ENCODE results near the gene APOO.

The APOO gene

DNA sequence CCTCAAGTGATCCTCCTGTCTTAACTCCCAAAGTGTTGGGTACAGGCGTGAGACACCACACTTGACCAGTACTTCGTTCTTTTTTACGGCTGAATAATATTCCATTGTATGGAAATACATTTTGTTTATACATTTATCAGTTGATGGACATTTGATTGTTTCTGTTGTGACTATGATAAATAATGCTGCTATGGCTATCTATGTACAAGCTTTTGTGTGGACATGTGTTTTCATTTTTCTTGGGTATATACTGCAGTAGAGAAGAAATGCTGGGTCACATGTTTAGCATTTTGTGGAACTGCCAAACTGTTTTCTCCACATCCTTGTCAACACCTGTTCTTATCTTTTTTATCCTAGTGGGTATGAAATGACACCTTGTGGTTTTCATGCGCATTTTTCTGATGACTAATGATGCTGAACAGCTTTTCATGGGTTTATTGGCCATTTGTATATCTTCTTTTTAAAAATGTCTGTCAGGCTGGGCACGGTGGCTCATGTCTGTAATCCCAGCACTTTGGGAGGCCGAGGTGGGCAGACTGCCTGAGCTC is 87.4 kb downstream of the APOO start:
- in situ Hi-C loops (cut with MboI; ENCODE audit: low sequenced_read_pairs), result no loop called here

GRCh38 chrX:23819385-23820234 is 88.1 kb downstream of the APOO start:
- in situ Hi-C loops (cut with MboI; ENCODE audit: low sequenced_read_pairs), result no loop called here

DNA sequence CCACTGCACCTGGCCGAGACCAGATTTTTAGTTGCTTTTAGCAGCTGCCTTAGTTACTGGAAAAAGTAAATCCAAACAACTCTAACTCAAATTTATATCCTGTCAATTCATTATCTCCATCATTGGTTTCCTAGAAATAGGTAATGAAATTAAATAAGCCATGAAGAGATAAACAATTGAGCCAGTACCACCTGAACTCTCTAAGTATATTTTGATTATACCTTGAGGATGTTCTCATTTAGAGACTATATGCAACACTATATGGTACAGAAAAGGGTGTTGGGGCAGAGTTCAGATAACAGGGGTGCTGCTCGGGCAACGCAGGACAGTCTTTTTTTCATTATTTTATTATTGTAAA is 89.8 kb downstream of the APOO start:
- in situ Hi-C loops (cut with MboI; ENCODE audit: low sequenced_read_pairs), result no loop called here

- in situ Hi-C loops (cut with MboI; ENCODE audit: low sequenced_read_pairs), result no loop called here
Observed at GRCh38 chrX:23816179-23816578, 91.6 kb downstream of the APOO start.

DNA sequence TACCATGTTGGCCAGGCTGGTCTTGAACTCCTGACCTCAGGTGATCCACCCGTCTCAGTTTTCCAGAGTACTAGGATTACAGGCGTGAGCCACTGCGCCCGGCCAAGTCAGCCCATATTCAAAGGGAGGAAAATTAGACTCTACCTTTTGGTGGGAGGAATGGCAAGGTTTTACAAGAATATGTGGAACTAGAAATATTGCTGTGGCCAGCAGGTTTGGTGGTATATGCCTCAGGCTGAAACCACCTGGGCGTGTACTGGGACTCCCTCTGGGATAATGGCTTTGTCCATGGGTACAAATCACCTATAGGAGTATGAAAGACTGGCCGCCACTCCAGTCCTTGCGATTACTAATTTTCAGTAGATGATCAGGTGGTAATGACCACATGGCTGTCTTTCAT is 92.4 kb downstream of the APOO start:
- in situ Hi-C loops (cut with MboI; ENCODE audit: low sequenced_read_pairs), result no loop called here

- in situ Hi-C loops (cut with MboI; ENCODE audit: low sequenced_read_pairs), result no loop called here
Observed at GRCh38 chrX:23813808-23814207, 93.9 kb downstream of the APOO start.

- in situ Hi-C loops (cut with MboI; ENCODE audit: low sequenced_read_pairs), result no loop called here
Observed at GRCh38 chrX:23811656-23812055, 96.1 kb downstream of the APOO start.

DNA sequence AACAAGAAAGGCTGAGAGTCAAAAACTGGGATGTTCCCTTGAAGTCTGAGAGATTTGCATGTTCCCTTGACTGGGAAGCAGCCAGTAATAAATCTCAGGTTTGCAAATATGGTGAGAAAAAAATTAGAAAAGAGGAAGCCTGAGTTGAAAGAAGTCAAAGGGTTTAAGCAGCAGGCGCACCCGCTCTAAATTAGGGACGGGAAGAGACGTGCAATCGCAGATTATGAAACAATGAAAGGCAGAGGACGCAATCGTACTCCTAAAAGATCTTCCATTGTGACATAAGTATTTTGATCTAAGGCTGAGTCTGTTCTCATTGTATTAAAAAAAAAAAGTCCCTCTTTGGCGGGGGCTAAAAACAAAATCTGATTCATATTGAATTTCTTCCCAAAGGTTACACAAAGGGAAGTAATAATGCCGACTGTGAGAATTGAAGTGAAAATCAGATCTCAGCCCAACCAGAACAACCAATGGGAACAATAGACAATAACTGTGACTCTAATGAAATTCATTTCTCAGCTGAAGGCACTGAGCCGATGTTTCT is 96.6 kb downstream of the APOO start:
- in situ Hi-C loops (cut with MboI; ENCODE audit: low sequenced_read_pairs), result no loop called here

GRCh38 chrX:23810279-23810678 is 97.5 kb downstream of the APOO start:
- in situ Hi-C loops (cut with MboI; ENCODE audit: low sequenced_read_pairs), result no loop called here

DNA sequence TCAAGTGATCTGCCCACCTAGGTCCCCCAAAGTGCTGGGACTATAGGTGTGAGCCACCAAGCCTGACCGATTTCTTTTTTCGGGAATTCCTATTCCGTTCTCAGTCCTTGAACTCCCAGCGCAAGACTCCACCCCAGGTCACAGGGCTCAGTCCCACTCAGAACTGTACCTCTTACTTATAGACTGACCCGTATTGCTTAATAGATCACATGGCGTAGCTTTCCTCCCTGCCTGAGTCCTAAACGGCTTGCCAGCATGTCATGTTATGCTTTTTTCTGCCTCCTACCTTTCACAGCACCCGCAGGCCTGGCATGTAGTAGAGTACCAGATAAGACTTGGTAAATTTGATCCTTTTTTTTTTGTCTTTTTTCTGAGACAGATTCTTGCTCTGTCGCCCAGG is 102.3 kb downstream of the APOO start:
- in situ Hi-C loops (cut with MboI; ENCODE audit: low sequenced_read_pairs), result no loop called here

DNA sequence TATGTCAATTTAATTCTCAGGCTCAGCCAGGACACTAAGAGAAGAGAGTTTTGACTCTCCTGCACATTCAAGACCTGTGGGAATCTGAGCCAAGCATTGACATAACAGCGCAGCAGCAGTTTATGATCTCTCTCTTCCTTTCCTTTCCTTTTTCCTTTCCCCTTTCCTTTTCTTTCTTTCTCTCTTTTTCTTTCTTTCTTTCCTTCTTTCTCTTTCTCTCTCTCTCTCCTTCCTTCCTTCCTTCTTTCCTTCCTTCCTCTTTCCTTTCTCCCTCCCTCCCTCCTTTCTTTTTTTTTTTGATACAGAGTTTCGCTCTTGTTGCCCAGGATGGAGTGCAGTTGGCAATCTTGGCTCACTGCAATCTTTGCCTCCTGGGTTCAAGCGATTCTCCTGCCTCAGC is 103.2 kb downstream of the APOO start:
- in situ Hi-C loops (cut with MboI; ENCODE audit: low sequenced_read_pairs), result no loop called here

GRCh38 chrX:23803931-23804381 is 103.8 kb downstream of the APOO start:
- in situ Hi-C loops (cut with MboI; ENCODE audit: low sequenced_read_pairs), result no loop called here

GRCh38 chrX:23802431-23802830 is 105.3 kb downstream of the APOO start:
- in situ Hi-C loops (cut with MboI; ENCODE audit: low sequenced_read_pairs), result no loop called here

- in situ Hi-C loops (cut with MboI; ENCODE audit: low sequenced_read_pairs), result no loop called here
Observed at GRCh38 chrX:23799469-23800065, 108.2 kb downstream of the APOO start.

DNA sequence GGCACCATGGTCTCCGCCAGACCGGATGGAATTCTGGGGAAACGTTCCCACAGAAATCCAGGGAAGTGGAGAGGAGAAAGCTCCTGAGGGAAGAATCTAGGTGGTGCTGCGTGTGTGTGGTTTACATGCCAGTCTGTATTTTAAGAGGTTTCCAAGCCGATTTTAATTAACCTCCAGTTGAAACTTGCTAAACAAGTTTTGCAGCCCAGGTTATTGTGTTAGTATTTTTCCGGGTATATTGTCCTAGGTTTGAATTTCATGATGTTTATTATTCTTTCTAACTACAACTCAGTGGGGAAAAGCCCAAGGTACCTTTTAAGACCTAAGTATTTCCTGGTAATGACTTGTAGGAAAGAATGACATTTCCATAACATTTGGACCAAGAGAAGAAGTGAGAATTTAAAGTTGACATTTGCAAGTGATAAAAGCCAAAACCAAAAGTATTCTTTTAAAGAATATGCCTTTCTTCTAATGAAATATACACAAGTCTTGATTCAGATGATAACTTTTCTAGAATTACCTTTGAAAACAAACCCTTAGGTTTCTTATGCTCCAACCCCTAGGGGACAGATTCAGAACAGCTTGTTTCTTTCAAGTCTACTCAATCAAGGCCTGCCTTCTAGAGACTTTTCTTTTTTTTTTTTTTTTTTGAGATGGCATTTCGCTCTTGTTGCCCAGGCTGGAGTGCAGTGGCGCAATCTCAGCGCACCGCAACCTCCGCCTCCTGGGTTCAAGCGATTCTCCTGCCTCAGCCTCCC is 110.2 kb downstream of the APOO start:
- in situ Hi-C loops (cut with MboI; ENCODE audit: low sequenced_read_pairs), result no loop called here

DNA sequence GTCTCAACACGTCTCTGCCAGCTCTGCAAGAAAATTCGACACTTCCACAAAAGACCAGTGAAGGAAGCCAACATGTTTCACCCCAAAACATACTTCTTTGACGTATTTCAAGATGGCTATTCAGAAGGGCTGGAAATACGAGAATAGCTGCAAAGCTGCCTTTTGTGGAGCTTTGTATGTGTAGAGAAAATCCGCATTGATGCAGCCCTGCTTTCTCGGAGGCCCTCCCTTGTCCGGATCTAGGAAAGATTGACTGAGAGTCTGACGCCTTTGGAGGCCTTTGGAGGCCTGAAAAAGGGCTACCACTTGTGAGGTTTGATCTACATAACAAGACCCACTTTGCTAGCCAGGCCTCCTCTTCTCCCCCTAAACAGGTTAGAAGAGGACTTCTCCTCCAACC is 112.5 kb downstream of the APOO start:
- in situ Hi-C loops (cut with MboI; ENCODE audit: low sequenced_read_pairs), result no loop called here

- in situ Hi-C loops (cut with MboI; ENCODE audit: low sequenced_read_pairs), result no loop called here
Observed at GRCh38 chrX:23792861-23793553, 114.7 kb downstream of the APOO start.

- in situ Hi-C loops (cut with MboI; ENCODE audit: low sequenced_read_pairs), result no loop called here
Observed at GRCh38 chrX:23790155-23790497, 117.6 kb downstream of the APOO start.

DNA sequence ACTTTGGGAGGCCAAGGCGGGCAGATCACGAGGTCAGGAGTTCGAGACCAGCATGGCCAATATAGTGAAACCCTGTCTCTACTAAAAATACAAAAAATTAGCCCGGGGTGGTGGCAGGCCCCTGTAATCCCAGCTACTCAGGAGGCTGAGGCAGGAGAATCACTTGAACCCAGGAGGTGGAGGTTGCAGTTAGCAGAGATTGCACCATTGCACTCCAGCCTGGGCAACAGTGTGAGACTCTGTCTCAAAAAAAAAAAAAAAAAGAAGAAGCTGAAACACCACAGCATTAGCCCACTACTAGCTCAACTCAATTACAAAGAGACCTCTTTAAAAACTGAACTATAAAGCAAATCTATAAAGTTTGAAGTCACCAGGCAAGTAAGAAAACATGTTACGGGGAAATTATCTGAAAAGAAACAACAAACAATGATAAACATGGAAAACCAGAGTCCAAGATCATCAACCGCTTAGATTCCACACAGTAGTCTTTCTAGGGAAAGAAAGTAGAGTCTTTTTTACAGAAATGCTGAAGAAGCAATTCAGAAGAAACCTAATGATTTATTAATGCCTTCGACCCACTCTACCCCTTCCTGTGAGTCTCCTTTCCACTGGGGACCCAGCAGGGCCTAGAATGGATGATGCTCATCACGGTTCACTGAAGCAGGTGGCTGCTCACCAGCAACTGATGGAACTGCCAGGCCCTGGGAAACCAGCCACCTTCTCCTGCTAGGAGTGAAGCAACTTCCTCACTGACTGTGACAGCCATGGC is 118.2 kb downstream of the APOO start:
- in situ Hi-C loops (cut with MboI; ENCODE audit: low sequenced_read_pairs), result no loop called here

GRCh38 chrX:23788946-23789345 is 118.8 kb downstream of the APOO start:
- in situ Hi-C loops (cut with MboI; ENCODE audit: low sequenced_read_pairs), result no loop called here

Data from hTERT RPE-1 (cell line).